AG04449 (cell line): Measurements from ENCODE around the gene RPRD1A.

Experiments
- CTCF ChIA-PET: fragments of 350-600 bp; formaldehyde crosslinking; extraction: SDS; loops from one replicate; lab custom pipeline; 2021; ENCODE audit warnings: antibody characterized with exemption; lab: Yijun Ruan, JAX
- POLR2A ChIA-PET: fragments of 400-600, 350-600 bp; formaldehyde crosslinking; extraction: SDS; loops from one replicate; lab custom pipeline; 2020; ENCODE audit warnings: antibody characterized with exemption, inconsistent platforms; lab: Yijun Ruan, JAX
- DNase-seq: peaks from one replicate; pipeline ENCODE4 v3.0.0-alpha.2; 2010; ENCODE audit warnings: low read depth, low spot score
- H3K4me3 ChIP-seq: 2 replicates; pipeline ENCODE4 v1.5.1; 2011; ENCODE audit warnings: low read depth, mild to moderate bottlenecking, control low read depth, low read length
- TF ChIP-seq, protein P1 (sequence below): IDR thresholded peaks from one replicate; pipeline ENCODE4 v1.5.1; 2011; ENCODE audit warnings: mild to moderate bottlenecking, moderate library complexity, low read length, control low read depth, inconsistent platforms; ENCODE audit not compliant: insufficient read depth; ENCODE audit errors: missing control alignments

The RPRD1A gene

DNA sequence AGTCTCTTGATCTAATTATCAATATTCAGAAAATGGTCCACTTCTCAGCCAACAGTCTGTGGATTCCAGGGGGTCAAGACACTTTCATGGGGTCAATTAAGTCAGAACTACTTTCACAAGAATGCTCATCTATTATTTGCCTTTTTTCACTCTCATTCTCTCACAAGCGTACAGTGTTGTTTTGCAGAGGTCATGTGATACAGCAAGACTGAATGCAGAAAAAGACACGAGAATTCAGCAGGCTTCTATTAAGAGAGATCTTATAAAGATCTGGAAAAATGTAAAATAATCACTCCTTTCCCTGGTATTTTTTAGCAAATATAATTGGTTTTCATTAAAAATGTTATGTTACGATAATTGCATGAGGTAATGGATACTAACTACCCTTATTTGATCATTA, 8.7 kb downstream of the RPRD1A start:
- POLR2A ChIA-PET: no interaction called here
- no peak for DNase-seq
- no peak overlapping the region for H3K4me3 ChIP-seq
- CTCF ChIA-PET: no interaction called here
- TF ChIP-seq, protein P1, sequence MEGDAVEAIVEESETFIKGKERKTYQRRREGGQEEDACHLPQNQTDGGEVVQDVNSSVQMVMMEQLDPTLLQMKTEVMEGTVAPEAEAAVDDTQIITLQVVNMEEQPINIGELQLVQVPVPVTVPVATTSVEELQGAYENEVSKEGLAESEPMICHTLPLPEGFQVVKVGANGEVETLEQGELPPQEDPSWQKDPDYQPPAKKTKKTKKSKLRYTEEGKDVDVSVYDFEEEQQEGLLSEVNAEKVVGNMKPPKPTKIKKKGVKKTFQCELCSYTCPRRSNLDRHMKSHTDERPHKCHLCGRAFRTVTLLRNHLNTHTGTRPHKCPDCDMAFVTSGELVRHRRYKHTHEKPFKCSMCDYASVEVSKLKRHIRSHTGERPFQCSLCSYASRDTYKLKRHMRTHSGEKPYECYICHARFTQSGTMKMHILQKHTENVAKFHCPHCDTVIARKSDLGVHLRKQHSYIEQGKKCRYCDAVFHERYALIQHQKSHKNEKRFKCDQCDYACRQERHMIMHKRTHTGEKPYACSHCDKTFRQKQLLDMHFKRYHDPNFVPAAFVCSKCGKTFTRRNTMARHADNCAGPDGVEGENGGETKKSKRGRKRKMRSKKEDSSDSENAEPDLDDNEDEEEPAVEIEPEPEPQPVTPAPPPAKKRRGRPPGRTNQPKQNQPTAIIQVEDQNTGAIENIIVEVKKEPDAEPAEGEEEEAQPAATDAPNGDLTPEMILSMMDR: no peak

DNA sequence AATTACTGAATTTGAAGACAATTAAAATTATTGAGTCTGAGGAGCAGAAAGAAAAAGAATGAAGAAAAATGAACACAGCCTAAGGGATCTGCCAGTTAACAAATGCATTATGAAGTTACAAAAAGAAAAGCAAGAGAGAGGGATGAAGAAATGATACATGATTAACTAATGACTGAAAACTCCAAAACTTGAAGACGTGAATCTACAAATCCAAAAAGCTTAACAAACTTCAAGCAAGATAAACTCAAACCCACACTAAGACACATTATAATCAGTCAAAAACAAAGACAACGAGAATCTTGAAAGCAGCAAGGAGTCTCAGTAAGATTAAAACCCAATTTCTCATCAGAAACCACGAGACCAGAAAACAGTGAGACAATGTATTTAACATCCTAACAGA, 15.6 kb downstream of the RPRD1A start:
- DNase-seq: no peak
- CTCF ChIA-PET: interaction anchor here (0.6 kb wide), 1 partner anchor 482 kb away, joined by 4 read pairs; no protein-coding TSS in a partner anchor
- TF ChIP-seq, protein P1: no peak
- POLR2A ChIA-PET: no interaction called here
- H3K4me3 ChIP-seq: no peak overlapping the region

DNA sequence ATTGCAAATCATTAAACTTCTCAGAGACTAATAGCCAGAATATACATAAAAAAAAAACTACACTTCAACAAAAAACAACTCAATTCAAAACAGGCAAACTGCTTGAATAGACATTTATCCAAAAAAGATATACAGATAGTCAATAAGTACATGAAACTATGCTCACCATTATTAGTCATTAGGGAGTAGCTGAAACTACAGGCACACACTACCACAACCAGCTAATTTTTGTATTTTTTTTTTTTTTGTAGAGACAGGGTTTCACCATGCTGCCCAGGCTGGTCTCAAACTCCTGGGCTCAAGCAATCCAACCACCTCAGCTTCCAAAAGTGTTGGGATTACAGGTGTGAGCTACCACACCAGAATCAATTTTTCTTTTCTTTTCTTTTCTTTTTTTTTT, 16.9 kb downstream of the RPRD1A start:
- no peak overlapping the region for H3K4me3 ChIP-seq
- TF ChIP-seq, protein P1: no peak
- ChIA-PET CTCF (no interaction called here), POLR2A (no interaction called here)
- no peak for DNase-seq

DNA sequence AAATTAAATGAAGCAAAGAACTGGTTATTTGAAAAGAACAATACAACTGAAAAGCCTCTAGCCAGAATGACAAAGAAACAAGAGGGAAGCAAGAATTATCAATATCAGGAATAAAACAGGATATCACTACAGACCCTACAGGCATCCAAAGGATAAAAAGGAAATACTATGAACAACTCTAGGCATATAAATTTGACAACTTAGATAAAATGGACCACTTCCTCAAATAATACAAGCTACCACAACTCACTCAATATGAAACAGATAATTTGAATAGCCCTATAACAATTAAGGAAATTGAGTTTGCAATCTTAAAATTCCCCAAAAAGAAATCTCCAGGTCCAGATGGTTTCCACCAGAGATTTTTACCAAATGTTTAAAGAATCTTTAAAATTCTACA, 19.8 kb downstream of the RPRD1A start:
- ChIA-PET POLR2A (no interaction called here), CTCF (no interaction called here)
- H3K4me3 ChIP-seq: no peak overlapping the region
- DNase-seq: no peak
- TF ChIP-seq, protein P1: no peak

DNA sequence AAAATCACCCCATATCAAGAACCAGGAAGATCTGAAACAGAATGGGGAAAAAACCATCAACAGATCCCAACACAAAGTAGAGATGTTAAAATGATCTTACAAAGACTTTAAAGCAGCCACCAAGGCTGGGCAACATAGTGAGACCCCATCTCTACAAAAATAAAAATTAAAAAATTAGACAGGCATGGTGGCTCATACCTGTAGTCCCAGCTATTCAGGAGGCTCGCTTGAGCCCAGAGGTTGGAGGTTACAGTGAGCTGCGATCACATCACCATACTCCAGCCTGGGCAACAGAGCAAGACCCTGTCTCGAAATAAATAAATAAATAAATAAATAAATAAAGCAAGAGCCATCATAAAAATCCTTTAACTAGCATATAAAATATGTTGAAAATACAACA, 20.5 kb downstream of the RPRD1A start:
- TF ChIP-seq, protein P1: no peak
- H3K4me3 ChIP-seq: no peak overlapping the region
- ChIA-PET POLR2A (no interaction called here), CTCF (no interaction called here)
- no peak for DNase-seq

DNA sequence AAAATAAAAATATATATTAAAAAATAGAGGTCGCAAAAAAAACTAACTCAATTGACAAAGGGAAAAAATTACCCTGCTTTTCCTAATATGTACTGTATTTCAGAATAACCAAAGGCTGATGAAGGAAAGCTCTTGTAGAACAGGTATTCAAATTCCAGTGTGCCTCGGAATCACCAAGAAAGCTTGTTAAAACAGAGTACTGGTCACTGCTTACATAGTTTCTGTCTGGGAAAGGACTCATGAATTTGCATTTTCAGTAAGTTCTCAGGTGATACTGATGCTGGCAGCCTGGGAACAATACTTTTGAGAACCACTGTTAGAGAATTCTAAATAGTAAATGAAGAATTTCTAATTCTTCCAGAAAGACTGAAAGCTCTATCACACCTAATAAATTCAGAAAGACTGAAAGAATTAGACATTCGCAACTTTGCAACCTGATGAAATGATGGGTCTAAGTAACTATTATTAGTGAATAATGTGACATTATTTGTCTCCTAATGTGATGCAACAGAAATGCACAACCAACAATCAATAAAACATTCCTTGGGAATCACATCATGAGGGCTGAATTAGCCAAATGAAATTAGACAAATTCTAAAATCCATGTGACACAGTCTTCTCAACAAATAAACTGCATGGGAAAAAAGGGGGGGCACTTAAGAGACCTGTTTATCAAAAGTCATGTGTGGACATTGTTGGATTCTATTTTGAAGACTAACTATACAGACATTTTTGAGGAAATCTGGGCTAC, 21.9 kb downstream of the RPRD1A start:
- no peak for DNase-seq
- ChIA-PET POLR2A (no interaction called here), CTCF (interaction anchor here (1.1 kb wide), 1 partner anchor 27 kb away, joined by 3 read pairs; no protein-coding TSS in a partner anchor)
- H3K4me3 ChIP-seq: no peak overlapping the region
- TF ChIP-seq, protein P1: no peak
